GM12864 (cell line): ENCODE data around the gene RBBP9.
"Not testable (repeated sequence)": the region's sequence is repeated elsewhere in the genome, so short reads cannot be mapped to it uniquely, and the experiment has no call there.

Experiments
- DNase-seq: peaks from one replicate; pipeline ENCODE4 v3.0.0-alpha.2; 2011; ENCODE audit warnings: low read depth
- H3K4me3 ChIP-seq: 2 replicates; pipeline ENCODE4 v1.5.1; 2011; ENCODE audit warnings: mild to moderate bottlenecking, low read depth, low read length, control low read depth
- TF ChIP-seq, protein P1 (sequence below): IDR thresholded peaks from 2 replicates; pipeline ENCODE4 v1.5.1; 2011; ENCODE audit warnings: low read depth, mild to moderate bottlenecking, moderate library complexity, low read length, control low read depth, inconsistent platforms; ENCODE audit errors: missing control alignments

The RBBP9 gene

DNA sequence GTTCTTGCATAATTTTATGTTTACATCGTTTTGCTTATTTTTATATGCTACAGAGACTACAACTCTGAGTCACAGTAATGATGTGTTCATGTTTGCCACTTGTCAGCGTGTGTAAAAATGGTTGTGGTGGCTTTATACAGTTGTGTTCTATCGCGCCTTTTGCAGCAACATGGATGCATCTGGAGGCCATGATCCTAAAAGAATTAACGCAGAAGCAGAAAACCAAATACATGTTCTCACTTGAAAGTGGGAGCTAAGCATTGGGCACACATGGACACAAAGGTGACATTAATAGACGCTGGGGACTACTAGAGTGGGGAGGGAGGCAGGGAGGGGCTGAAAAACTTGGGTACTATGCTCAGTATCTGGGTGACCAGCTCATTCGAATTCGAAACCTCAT, 9.7 kb upstream of the RBBP9 start:
- no peak for DNase-seq
- peak overlapping the region; percentile 87 for H3K4me3 ChIP-seq
- TF ChIP-seq, protein P1, sequence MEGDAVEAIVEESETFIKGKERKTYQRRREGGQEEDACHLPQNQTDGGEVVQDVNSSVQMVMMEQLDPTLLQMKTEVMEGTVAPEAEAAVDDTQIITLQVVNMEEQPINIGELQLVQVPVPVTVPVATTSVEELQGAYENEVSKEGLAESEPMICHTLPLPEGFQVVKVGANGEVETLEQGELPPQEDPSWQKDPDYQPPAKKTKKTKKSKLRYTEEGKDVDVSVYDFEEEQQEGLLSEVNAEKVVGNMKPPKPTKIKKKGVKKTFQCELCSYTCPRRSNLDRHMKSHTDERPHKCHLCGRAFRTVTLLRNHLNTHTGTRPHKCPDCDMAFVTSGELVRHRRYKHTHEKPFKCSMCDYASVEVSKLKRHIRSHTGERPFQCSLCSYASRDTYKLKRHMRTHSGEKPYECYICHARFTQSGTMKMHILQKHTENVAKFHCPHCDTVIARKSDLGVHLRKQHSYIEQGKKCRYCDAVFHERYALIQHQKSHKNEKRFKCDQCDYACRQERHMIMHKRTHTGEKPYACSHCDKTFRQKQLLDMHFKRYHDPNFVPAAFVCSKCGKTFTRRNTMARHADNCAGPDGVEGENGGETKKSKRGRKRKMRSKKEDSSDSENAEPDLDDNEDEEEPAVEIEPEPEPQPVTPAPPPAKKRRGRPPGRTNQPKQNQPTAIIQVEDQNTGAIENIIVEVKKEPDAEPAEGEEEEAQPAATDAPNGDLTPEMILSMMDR: no peak

DNA sequence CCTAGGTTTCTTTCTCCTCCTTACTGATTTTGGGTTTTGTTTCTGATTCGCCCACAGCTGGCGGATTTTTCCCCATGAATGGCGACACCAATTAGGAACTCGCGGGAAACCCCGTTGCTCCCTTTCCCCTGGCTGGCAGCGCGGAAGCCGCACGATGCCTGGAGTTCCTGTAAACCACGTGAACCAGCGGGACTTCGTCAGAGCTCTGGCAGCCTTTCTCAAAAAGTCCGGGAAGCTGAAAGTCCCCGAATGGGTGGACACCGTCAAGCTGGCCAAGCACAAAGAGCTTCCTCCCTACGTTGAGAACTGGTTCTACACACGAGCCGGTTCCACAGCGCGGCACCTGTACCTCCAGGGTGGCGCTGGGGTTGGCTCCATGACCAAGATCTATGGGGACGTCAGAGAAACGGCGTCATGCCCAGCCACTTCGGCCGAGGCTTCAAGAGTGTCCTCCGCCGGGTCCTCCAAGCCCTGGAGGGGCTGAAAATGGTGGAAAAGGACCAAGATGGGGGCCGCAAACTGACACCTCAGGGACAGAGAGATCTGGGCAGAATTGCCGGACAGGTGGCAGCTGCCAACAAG, 7.5 kb upstream of the RBBP9 start:
- H3K4me3 ChIP-seq: no peak overlapping the region
- DNase-seq: no peak
- TF ChIP-seq, protein P1: no peak

DNA sequence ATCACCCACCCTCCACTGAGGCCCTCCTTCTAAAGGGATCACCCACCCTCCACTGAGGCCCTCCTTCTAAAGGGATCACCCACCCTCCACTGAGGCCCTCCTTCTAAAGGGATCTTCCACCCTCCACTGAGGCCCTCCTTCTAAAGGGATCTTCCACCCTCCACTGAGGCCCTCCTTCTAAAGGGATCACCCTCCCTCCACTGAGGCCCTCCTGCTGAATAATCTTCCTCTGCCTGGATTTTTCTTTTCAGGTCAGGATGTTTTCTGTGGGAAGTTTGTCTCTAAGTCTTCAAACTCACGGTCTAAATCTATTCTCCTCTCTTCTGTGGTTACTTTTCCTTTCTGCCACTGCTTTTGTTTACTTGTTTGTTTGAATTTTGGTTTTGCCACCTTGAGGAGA, 4.6 kb upstream of the RBBP9 start:
- not testable (repeated sequence) for DNase-seq, H3K4me3 ChIP-seq

DNA sequence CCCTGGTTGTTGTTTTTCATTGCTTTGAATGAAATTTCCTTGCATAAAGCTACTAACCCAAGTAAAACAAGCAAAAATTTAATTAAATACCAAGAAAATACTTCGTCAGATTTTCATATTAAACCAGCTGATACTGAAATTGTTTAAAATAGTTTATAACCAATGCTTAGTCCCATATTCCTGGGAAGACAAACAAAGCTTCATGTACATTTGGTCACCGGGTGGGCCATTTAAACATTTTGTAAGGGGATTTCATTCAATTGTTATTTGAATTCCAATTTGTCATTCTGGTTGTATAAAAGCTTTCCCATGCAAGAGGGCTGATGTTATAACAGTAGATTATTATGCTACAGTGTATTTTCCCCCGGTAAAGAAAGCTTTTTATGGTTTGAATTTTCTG, 578 bp upstream of the RBBP9 start:
- TF ChIP-seq, protein P1: no peak
- no peak overlapping the region for H3K4me3 ChIP-seq
- no peak for DNase-seq

DNA sequence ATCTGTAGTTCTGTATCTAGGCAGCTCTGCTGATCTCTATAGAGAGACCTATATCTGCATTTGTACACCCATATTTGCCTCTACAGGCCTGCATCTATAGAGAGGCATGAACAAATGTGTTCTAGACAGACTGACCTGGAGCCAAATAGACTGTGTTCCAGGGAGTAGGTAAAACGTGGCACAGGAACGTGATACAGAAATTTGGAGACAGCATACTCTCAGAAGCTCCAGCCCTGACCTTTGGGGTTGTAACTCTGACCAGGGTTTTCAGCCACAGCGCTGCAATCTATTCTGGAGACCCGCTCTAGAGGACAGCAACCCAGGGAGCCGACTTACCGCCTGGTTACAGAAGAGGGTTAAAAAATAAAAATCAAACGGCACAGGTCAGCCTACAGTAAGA, 983 bp downstream of the RBBP9 start:
- H3K4me3 ChIP-seq: peak overlapping the region; percentile 97
- TF ChIP-seq, protein P1: no peak
- DNase-seq: no peak

DNA sequence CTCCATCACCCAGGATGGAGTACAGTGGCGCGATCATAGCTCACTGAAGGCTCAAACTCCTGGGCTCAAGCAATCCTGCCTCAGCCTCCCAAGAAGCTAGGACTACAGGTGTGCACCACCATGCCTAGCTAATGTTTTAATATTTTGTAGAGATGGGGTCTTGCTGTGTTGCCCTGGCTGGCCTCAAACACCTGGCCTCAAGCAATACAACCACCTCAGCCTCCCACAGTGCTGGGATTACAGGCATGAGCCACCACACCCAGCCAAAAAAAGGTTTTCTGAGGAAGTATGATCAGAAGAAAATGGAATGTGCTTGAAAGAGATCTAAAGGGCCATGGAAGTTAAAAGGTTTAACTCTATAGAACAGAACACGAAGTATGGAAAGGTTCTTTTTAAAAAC, 8.7 kb downstream of the RBBP9 start:
- H3K4me3 ChIP-seq: no peak overlapping the region
- no peak for DNase-seq
- TF ChIP-seq, protein P1: no peak

DNA sequence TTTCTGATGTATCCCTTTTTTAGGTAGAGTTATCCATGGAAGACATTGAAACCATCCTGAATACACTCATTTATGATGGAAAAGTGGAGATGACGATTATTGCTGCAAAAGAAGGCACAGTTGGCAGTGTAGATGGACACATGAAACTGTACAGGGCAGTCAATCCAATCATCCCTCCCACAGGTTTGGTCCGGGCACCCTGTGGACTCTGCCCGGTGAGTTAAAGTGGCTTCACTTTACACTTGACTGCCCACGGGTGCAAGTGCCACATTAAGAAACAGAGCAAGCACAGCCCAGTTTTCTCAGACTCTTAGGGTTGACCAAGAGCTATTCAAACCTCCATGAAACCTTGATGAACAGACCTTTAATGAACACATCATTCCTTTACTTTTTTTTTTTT, 15.4 kb downstream of the RBBP9 start:
- no peak for DNase-seq
- H3K4me3 ChIP-seq: no peak overlapping the region
- TF ChIP-seq, protein P1: no peak
